Loucy (cell line): Measurements from ENCODE around the gene MYOZ2.

Source experiments
- EZH2phosphoT487 ChIP-seq: fragments of 200-600 bp; IDR thresholded peaks from 2 replicates; pipeline ENCODE4 v1.6.1; 2018; ENCODE audit warnings: antibody characterized with exemption, mild to moderate bottlenecking, moderate library complexity, borderline replicate concordance
- TF ChIP-seq, protein P1 (sequence below): fragments of 200-600 bp; sonication (generic); conservative IDR thresholded peaks from 2 replicates; pipeline ENCODE4 v1.5.1; 2014; ENCODE audit warnings: mild to moderate bottlenecking, antibody characterized with exemption, low read length

DNA sequence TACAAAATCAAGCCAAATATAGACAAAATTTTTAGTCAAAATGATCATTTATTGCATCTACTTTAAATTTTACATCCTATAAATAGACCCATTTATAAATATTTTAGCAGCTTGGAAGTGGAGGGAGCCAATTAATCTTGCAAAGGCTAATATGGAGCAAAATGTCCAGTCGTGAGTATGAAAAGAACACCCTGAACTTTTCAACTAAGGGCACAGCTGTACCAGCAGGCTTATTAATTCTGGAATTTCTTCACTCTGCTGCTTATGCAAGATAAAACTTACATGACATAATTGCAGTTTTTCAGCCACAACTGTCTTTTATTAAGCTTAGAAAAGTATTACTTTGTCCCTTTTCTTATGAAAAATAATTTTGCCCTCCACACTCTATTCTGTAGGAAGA is 54.0 kb downstream of the MYOZ2 start:
- TF ChIP-seq, protein P1, sequence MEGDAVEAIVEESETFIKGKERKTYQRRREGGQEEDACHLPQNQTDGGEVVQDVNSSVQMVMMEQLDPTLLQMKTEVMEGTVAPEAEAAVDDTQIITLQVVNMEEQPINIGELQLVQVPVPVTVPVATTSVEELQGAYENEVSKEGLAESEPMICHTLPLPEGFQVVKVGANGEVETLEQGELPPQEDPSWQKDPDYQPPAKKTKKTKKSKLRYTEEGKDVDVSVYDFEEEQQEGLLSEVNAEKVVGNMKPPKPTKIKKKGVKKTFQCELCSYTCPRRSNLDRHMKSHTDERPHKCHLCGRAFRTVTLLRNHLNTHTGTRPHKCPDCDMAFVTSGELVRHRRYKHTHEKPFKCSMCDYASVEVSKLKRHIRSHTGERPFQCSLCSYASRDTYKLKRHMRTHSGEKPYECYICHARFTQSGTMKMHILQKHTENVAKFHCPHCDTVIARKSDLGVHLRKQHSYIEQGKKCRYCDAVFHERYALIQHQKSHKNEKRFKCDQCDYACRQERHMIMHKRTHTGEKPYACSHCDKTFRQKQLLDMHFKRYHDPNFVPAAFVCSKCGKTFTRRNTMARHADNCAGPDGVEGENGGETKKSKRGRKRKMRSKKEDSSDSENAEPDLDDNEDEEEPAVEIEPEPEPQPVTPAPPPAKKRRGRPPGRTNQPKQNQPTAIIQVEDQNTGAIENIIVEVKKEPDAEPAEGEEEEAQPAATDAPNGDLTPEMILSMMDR: no peak
- TF ChIP-seq EZH2phosphoT487: no peak
